ENCODE results near the gene MBD5.

MBD5 gene

DNA sequence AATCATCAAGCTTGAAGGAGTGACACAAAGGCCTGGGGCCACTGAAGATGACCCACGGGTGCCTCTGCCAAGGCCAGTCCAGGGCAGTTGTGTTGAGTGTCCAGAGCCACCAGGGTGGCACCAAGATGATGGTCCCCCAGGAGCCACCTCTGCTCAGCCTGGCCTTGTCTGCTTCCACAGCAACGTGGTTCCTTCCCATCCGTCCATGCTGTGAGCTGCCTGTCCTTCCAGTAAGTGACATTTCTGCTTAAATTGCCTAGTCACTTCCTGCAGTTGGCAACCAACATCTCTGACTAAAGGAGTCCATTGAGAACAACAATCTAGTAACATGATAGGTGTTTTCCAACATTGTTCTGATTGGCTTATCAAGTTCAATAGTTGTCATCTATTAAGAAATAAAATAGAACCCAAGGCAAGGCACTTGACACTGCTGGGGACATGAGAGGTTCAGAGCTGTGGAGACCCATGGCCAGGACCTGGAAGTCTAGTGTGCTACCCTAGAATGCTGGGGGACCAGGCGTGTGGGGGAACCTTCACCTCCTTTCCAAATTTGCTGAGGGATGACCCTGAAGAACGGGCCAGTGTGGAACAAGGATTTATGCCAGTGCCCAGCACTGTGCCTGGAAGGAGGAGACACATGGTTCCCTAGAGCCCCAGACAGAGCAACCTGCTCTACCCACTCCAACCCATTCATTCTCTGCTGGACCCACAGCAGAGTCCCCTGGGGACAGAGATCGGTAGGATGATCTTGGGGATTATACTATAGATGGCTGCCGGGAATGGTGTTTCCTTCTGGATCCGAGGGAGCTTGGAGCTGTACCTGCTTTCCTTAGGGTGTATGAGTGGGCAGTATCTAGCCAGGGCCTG, 524.7 kb downstream of the MBD5 start:
- ChIA-PET CTCF (interaction anchor here (0.7 kb wide), 1 partner anchor 11 kb away, joined by 3 read pairs; no protein-coding TSS in a partner anchor), POLR2A (no interaction called here)
- TF ChIP-seq HDGF (IDR thresholded peaks at IDR 0.05; ENCODE audit: borderline replicate concordance) (no peak), SP1 (IDR thresholded peaks at IDR 0.05) (no peak), L3MBTL2 (conservative IDR thresholded peaks at IDR 0.05) (no peak)
- no peak for DNase-seq (ENCODE audit: extremely low spot score)

DNA sequence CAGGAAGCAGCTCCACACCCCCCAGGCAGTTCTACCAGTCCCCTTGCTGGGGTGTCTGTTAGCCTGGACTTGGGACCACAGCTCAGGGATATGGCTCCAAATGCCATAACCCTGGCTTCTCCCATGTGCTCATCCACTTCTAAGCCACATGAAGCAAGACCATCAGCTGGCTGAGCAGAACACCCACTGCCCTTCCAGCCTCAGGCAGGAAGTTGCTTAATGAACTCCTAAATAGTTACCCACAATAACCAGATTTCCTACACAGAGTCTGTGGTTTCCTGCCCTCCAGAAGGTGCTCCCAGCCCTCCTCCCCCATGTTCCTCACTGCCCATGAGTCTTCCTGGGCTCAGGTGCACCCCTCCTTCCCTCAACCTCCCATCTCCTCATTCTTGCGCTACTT, 525.4 kb downstream of the MBD5 start:
- CTCF ChIA-PET = interaction anchor here (0.6 kb wide), 1 partner anchor 381 kb away, joined by 3 read pairs; no protein-coding TSS in a partner anchor
- POLR2A ChIA-PET = no interaction called here
- no peak for DNase-seq (ENCODE audit: extremely low spot score)
- TF ChIP-seq FOXM1 (IDR thresholded peaks at IDR 0.05; ENCODE audit: borderline replicate concordance) (no peak), CTBP1 (IDR thresholded peaks at IDR 0.05; ENCODE audit: borderline replicate concordance) (no peak), SP1 (IDR thresholded peaks at IDR 0.05) (no peak), NFRKB (IDR thresholded peaks at IDR 0.05) (no peak), SUZ12 (IDR thresholded peaks at IDR 0.05) (no peak)
- TF ChIP-seq, protein P1, sequence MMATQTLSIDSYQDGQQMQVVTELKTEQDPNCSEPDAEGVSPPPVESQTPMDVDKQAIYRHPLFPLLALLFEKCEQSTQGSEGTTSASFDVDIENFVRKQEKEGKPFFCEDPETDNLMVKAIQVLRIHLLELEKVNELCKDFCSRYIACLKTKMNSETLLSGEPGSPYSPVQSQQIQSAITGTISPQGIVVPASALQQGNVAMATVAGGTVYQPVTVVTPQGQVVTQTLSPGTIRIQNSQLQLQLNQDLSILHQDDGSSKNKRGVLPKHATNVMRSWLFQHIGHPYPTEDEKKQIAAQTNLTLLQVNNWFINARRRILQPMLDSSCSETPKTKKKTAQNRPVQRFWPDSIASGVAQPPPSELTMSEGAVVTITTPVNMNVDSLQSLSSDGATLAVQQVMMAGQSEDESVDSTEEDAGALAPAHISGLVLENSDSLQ (IDR thresholded peaks at IDR 0.05) = no peak

DNA sequence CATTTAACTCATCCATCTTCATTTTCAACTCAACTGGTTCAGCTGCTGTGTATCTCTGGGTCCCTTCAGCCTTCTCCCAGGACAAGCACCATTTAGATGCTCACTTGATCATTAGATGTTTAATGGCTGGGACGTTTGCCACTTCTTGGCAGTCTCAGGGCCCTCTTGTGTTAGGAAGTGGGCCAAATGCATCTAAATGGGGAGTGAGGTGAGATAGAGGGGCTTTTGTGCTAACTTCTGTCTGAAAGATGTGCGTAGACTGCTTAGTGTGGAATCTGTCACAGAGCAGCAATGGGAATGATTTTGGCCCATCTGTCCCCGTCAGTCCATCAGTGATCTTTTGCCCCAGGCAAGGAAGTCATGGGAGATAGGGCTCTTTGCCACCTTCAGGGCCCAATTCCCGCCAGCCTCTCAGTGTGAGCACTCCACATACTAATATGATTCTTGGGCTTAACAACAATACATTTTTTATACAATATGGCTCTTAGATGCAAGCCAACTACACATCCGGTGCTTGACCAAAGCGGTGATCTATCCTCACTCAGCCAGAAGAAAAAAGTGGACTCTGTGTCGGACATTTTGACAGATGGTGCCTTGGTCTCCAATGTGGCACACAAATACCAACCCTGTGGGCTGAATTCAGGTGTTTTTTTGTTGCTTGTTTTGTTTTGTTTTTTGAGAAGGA, 528.0 kb downstream of the MBD5 start:
- ChIA-PET POLR2A (no interaction called here), CTCF (no interaction called here)
- TF ChIP-seq SP1 (IDR thresholded peaks at IDR 0.05) = no peak
- no peak for TF ChIP-seq ARNT (IDR thresholded peaks at IDR 0.05)
- no peak for TF ChIP-seq NFRKB (IDR thresholded peaks at IDR 0.05)
- TF ChIP-seq TARDBP (IDR thresholded peaks at IDR 0.05) = no peak
- TF ChIP-seq CTBP1 (IDR thresholded peaks at IDR 0.05; ENCODE audit: borderline replicate concordance) = no peak
- TF ChIP-seq, protein P1 (IDR thresholded peaks at IDR 0.05) = no peak
- TF ChIP-seq L3MBTL2 (conservative IDR thresholded peaks at IDR 0.05) = no peak
- TF ChIP-seq ZNF384 (IDR thresholded peaks at IDR 0.05) = no peak
- TF ChIP-seq HDGF (IDR thresholded peaks at IDR 0.05; ENCODE audit: borderline replicate concordance) = no peak
- no peak for TF ChIP-seq ELF4 (IDR thresholded peaks at IDR 0.05)
- no peak for TF ChIP-seq FOXM1 (IDR thresholded peaks at IDR 0.05; ENCODE audit: borderline replicate concordance)
- no peak for DNase-seq (ENCODE audit: extremely low spot score)

DNA sequence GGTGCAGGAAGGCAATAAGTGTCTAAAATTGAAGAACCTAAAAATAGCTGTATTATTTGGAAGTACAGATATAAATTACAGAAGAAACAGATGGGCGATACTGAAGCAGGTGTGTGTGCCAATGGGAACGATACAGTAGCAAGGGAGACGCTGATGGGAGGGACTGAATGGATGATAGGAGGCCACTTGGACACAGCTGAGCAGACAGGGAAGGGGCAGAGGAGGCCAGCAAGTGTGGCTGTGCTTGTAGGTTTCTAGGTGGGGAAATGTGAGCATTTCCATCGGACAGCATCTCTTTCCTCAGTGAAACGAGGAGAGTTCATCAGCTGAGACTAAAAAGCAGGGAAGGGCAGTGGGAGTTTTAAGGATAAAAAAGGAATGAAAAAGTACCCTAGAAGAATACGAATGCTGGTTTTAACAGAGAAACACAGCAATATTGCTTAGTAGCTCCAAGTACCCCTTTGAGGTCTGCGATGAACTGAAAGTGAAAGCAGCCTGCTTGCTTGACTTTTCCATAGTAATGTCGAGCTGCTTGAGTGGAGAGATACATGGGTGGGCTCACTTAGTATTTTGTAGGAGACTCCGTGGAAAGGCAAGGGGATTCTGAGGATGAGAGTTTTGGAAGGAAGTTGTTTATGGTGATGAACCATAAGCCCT, 531.9 kb downstream of the MBD5 start:
- no peak for DNase-seq (ENCODE audit: extremely low spot score)
- POLR2A ChIA-PET = no interaction called here
- TF ChIP-seq SP1 (IDR thresholded peaks at IDR 0.05) (no peak), FOXA1 (IDR thresholded peaks at IDR 0.05) (no peak), FOXK2 (IDR thresholded peaks at IDR 0.05) (no peak), L3MBTL2 (conservative IDR thresholded peaks at IDR 0.05) (no peak), BHLHE40 (IDR thresholded peaks at IDR 0.05; ENCODE audit: borderline replicate concordance) (no peak), TARDBP (IDR thresholded peaks at IDR 0.05) (no peak), FOXM1 (IDR thresholded peaks at IDR 0.05; ENCODE audit: borderline replicate concordance) (no peak), HDGF (IDR thresholded peaks at IDR 0.05; ENCODE audit: borderline replicate concordance) (no peak), ARNT (IDR thresholded peaks at IDR 0.05) (no peak), NFRKB (IDR thresholded peaks at IDR 0.05) (no peak), ELF4 (IDR thresholded peaks at IDR 0.05) (no peak), SUZ12 (IDR thresholded peaks at IDR 0.05) (no peak), ZNF384 (IDR thresholded peaks at IDR 0.05) (no peak), LEF1 (IDR thresholded peaks at IDR 0.05; ENCODE audit: borderline replicate concordance) (no peak), CTBP1 (IDR thresholded peaks at IDR 0.05; ENCODE audit: borderline replicate concordance) (no peak)
- TF ChIP-seq, protein P1 (IDR thresholded peaks at IDR 0.05) = no peak
- CTCF ChIA-PET = no interaction called here

DNA sequence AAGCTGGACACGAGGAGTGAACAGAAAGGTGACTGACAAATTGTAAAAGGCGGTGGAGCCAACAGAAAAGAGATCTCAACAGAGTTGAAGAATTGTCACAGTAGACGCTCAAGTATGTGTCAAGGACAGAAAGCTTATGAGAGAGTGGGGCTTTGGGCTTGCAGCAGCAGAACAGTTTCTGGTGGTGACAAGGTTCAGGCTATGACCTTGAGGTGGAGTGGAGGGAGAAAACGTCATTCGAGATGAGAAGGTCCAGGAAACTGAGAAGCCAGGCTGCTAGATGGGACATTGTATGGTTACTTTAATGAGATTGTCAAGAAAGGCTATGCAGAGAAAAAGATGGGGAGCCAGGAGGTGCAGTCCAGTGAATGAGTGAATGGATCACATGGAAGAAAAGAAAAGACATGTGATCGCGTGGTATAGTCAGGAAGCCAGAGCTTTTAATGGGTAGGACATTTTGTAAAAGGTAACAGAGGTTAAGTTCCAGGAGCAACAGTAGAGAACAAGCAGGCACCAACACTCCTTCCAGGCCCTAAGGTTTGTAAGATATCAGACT, 532.5 kb downstream of the MBD5 start:
- POLR2A ChIA-PET = interaction anchor here (0.5 kb wide), 1 partner anchor 92 kb away, joined by 3 read pairs; no protein-coding TSS in a partner anchor
- CTCF ChIA-PET = interaction anchor here (0.6 kb wide), 1 partner anchor 10 kb away, joined by 3 read pairs; no protein-coding TSS in a partner anchor
- TF ChIP-seq CTBP1 (IDR thresholded peaks at IDR 0.05; ENCODE audit: borderline replicate concordance) = no peak
- no peak for TF ChIP-seq TARDBP (IDR thresholded peaks at IDR 0.05)
- no peak for TF ChIP-seq FOXK2 (IDR thresholded peaks at IDR 0.05)
- TF ChIP-seq HDGF (IDR thresholded peaks at IDR 0.05; ENCODE audit: borderline replicate concordance) = no peak
- TF ChIP-seq FOXA1 (IDR thresholded peaks at IDR 0.05) = no peak
- TF ChIP-seq NFRKB (IDR thresholded peaks at IDR 0.05) = no peak
- TF ChIP-seq SUZ12 (IDR thresholded peaks at IDR 0.05) = no peak
- TF ChIP-seq, protein P1 (IDR thresholded peaks at IDR 0.05) = no peak
- TF ChIP-seq LEF1 (IDR thresholded peaks at IDR 0.05; ENCODE audit: borderline replicate concordance) = no peak
- TF ChIP-seq SP1 (IDR thresholded peaks at IDR 0.05) = no peak
- no peak for DNase-seq (ENCODE audit: extremely low spot score)
